Measurements from ENCODE around the gene STK38. TPM values are rescaled to one million over a fixed set of nuclear protein-coding genes. Genes with fewer than 3 reads are reported as not detected.

Gene STK38
- total RNA-seq, 1 experiment from 2014 or later, result 25.7 TPM

GRCh38 chr6:36479256-36479655 is 68.0 kb downstream of the STK38 start:
- Histone ChIP-seq H3K4me2 (ENCODE audit: low read length) (no peak overlapping the region), H3K4me1 (ENCODE audit: insufficient read depth, low read length) (no peaks in the 10 kb centered on the region), H3K4me3 (ENCODE audit: low read length) (no peak overlapping the region), H3K9me3 (ENCODE audit: low read length) (no peaks in the 10 kb centered on the region), H3K36me3 (ENCODE audit: low read depth, low read length) (peaks cover 19% of the 10 kb centered on the region; the same call in 1 of the 2 replicates), H2AFZ (ENCODE audit: low read length) (no peak overlapping the region), H4K20me1 (ENCODE audit: low read length) (no peaks in the 10 kb centered on the region), H3K27me3 (ENCODE audit: low read length) (no peaks in the 10 kb centered on the region), H3F3A (ENCODE audit: low read length, unreplicated experiment) (no peaks in the 10 kb centered on the region), H3K79me2 (ENCODE audit: low read length) (no peaks in the 10 kb centered on the region), H3K9me2 (replicated peaks; ENCODE audit: low read length) (no peaks in the 10 kb centered on the region), H3K27ac (ENCODE audit: low read length) (no peak overlapping the region), H3K9ac (ENCODE audit: low read length) (no peak overlapping the region)
- no peak for DNase-seq
- no peak for ATAC-seq
- CTCF ChIA-PET, result no interaction called here
- POLR2A ChIA-PET (ENCODE audit: unreplicated experiment), result interaction anchor here (0.6 kb wide), 1 partner anchor 406 kb away, joined by 4 read pairs; the partner anchor contains the start of gene C6orf89
- BruUV-seq (replicated peaks), result no TSS peak
- TF ChIP-seq CTCF (conservative IDR thresholded peaks at IDR 0.05; ENCODE audit: low read depth, low read length) (no peak), EZH2 (IDR thresholded peaks at IDR 0.05; ENCODE audit: low read length, unreplicated experiment) (no peak), EZH2phosphoT487 (IDR thresholded peaks at IDR 0.05; ENCODE audit: borderline replicate concordance, low read length) (no peak)
- intact Hi-C loops (cut with micrococcal nuclease), result no loop called here

DNA sequence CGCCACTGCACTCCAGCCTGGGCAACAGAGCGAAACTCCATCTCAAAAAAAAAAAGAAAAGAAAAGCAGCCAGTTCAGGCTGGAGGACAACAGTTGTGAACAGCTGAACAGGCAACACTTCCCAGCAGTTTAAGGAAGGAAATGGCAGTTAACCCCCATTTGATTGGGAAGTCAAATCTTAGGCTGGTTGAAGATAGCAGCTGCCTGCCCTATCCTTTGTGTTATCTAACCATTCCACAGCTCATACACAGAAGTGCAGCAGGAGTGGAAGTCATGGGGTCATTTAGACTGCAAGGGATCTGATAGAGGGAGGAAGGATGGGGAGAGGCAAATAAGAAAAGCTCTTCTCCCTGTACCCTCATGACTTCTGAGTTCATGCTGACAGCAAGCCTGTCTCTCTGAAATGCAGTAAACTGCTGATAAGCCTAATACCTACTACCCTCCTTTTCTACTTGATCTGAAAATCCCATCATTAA is 69.2 kb downstream of the STK38 start:
- Histone ChIP-seq H3K27ac (ENCODE audit: low read length) (no peak overlapping the region), H3K79me2 (ENCODE audit: low read length) (no peaks in the 10 kb centered on the region), H3K9ac (ENCODE audit: low read length) (no peak overlapping the region), H4K20me1 (ENCODE audit: low read length) (no peaks in the 10 kb centered on the region), H2AFZ (ENCODE audit: low read length) (no peak overlapping the region), H3K4me2 (ENCODE audit: low read length) (no peak overlapping the region), H3K27me3 (ENCODE audit: low read length) (no peaks in the 10 kb centered on the region), H3K9me3 (ENCODE audit: low read length) (no peaks in the 10 kb centered on the region), H3K36me3 (ENCODE audit: low read depth, low read length) (peaks cover 19% of the 10 kb centered on the region; the same call in 1 of the 2 replicates), H3F3A (ENCODE audit: low read length, unreplicated experiment) (no peaks in the 10 kb centered on the region), H3K4me3 (ENCODE audit: low read length) (no peak overlapping the region), H3K4me1 (ENCODE audit: insufficient read depth, low read length) (no peaks in the 10 kb centered on the region), H3K9me2 (replicated peaks; ENCODE audit: low read length) (no peaks in the 10 kb centered on the region)
- ChIA-PET POLR2A (ENCODE audit: unreplicated experiment) (no interaction called here), CTCF (no interaction called here)
- ATAC-seq (no peak), DNase-seq (no peak)
- no TSS peak for BruUV-seq (replicated peaks)
- TF ChIP-seq CTCF (conservative IDR thresholded peaks at IDR 0.05; ENCODE audit: low read depth, low read length), result no peak
- no peak for TF ChIP-seq EZH2 (IDR thresholded peaks at IDR 0.05; ENCODE audit: low read length, unreplicated experiment)
- no peak for TF ChIP-seq EZH2phosphoT487 (IDR thresholded peaks at IDR 0.05; ENCODE audit: borderline replicate concordance, low read length)
- intact Hi-C loops (cut with micrococcal nuclease), result no loop called here

DNA sequence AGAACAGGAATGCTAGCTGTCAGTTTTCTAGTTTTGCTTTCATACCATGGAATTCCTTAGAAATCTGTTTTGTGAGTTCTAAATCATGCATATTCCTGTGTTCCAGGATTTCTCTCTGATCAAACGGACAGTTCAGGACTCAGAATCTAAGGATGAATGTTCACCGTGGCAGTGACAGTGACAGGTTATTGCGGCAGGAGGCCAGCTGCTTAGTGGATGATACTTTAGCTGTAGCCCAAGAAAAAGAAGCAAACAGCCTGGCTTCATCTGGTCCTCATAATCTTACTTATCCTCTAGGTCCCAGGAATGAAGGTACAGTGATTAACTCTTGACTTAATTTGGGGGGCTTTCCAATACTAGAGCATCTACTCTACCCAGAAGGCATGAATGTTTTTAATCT is 77.3 kb downstream of the STK38 start:
- Histone ChIP-seq H3K9ac (ENCODE audit: low read length) (no peak overlapping the region), H3K79me2 (ENCODE audit: low read length) (peaks cover 29% of the 10 kb centered on the region), H3F3A (ENCODE audit: low read length, unreplicated experiment) (no peaks in the 10 kb centered on the region), H3K4me1 (ENCODE audit: insufficient read depth, low read length) (no peaks in the 10 kb centered on the region), H3K27me3 (ENCODE audit: low read length) (no peaks in the 10 kb centered on the region), H4K20me1 (ENCODE audit: low read length) (0 out of 2 replicates have a peak, but pooled peaks cover 4% of the 10 kb centered on the region), H3K4me2 (ENCODE audit: low read length) (no peak overlapping the region), H2AFZ (ENCODE audit: low read length) (no peak overlapping the region), H3K9me3 (ENCODE audit: low read length) (no peaks in the 10 kb centered on the region), H3K27ac (ENCODE audit: low read length) (no peak overlapping the region), H3K36me3 (ENCODE audit: low read depth, low read length) (peaks cover 10% of the 10 kb centered on the region; the same call in 1 of the 2 replicates), H3K4me3 (ENCODE audit: low read length) (no peak overlapping the region), H3K9me2 (replicated peaks; ENCODE audit: low read length) (no peaks in the 10 kb centered on the region)
- DNase-seq (no peak), ATAC-seq (no peak)
- TF ChIP-seq EZH2phosphoT487 (IDR thresholded peaks at IDR 0.05; ENCODE audit: borderline replicate concordance, low read length) (no peak), CTCF (conservative IDR thresholded peaks at IDR 0.05; ENCODE audit: low read depth, low read length) (no peak), EZH2 (IDR thresholded peaks at IDR 0.05; ENCODE audit: low read length, unreplicated experiment) (no peak)
- intact Hi-C loops (cut with micrococcal nuclease), result no loop called here
- ChIA-PET CTCF (no interaction called here), POLR2A (ENCODE audit: unreplicated experiment) (no interaction called here)
- no TSS peak for BruUV-seq (replicated peaks)
